ENCODE measurements around the gene ACTN1.

Gene ACTN1

GRCh38 chr14:68892961-68893360 lies 86.1 kb downstream of the ACTN1 start:
- DNase-seq (ENCODE audit: low read depth): no peak
- no peak for TF ChIP-seq CTCF (conservative IDR thresholded peaks at IDR 0.05; ENCODE audit: low read length)
- no peak overlapping the region for H3K4me3 ChIP-seq (ENCODE audit: low read length)

- no peak for TF ChIP-seq CTCF (conservative IDR thresholded peaks at IDR 0.05; ENCODE audit: low read length)
- no peak overlapping the region for H3K4me3 ChIP-seq (ENCODE audit: low read length)
- DNase-seq (ENCODE audit: low read depth): peak; percentile 20
These were observed 87.0 kb downstream of the ACTN1 start for GRCh38 chr14:68891851-68892660.

- DNase-seq (ENCODE audit: low read depth): no peak
- TF ChIP-seq CTCF (conservative IDR thresholded peaks at IDR 0.05; ENCODE audit: low read length): no peak
- H3K4me3 ChIP-seq (ENCODE audit: low read length): no peak overlapping the region
These were observed 88.8 kb downstream of the ACTN1 start for GRCh38 chr14:68890173-68890931.

GRCh38 chr14:68888883-68889282 lies 90.2 kb downstream of the ACTN1 start:
- no peak overlapping the region for H3K4me3 ChIP-seq (ENCODE audit: low read length)
- DNase-seq (ENCODE audit: low read depth): no peak
- TF ChIP-seq CTCF (conservative IDR thresholded peaks at IDR 0.05; ENCODE audit: low read length): no peak

- no peak for TF ChIP-seq CTCF (conservative IDR thresholded peaks at IDR 0.05; ENCODE audit: low read length)
- no peak overlapping the region for H3K4me3 ChIP-seq (ENCODE audit: low read length)
- DNase-seq (ENCODE audit: low read depth): no peak
These were observed 90.9 kb downstream of the ACTN1 start for GRCh38 chr14:68888025-68888850.

GRCh38 chr14:68886109-68886434 lies 93.0 kb downstream of the ACTN1 start:
- no peak overlapping the region for H3K4me3 ChIP-seq (ENCODE audit: low read length)
- TF ChIP-seq CTCF (conservative IDR thresholded peaks at IDR 0.05; ENCODE audit: low read length): no peak
- DNase-seq (ENCODE audit: low read depth): no peak
